Sigmoid colon (tissue), 4 donors: ENCODE results near the gene PRDM11.

Experiments used
- CTCF ChIP-seq, 4 experiments: fragments of 450-650 bp in 3 of 4; fragments of 200-600 bp in 1 of 4; IDR thresholded peaks; one replicate each; pipeline ENCODE4 v1.5.1; 2016 to 2019; ENCODE audit warnings: antibody characterized with exemption in 4 of 4, mild to moderate bottlenecking in 3 of 4, moderate library complexity in 2 of 4
- EP300 ChIP-seq, 4 donors: sonication (generic); formaldehyde crosslinking; IDR thresholded peaks; one replicate each; pipeline ENCODE4 v1.6.1; 2017; ENCODE audit warnings: antibody characterized with exemption in 4 of 4
- POLR2AphosphoS5 ChIP-seq, 4 donors: sonication (generic); formaldehyde crosslinking; IDR thresholded peaks; one replicate each; pipeline ENCODE4 v1.6.1; 2017; ENCODE audit warnings: antibody characterized with exemption in 4 of 4

DNA sequence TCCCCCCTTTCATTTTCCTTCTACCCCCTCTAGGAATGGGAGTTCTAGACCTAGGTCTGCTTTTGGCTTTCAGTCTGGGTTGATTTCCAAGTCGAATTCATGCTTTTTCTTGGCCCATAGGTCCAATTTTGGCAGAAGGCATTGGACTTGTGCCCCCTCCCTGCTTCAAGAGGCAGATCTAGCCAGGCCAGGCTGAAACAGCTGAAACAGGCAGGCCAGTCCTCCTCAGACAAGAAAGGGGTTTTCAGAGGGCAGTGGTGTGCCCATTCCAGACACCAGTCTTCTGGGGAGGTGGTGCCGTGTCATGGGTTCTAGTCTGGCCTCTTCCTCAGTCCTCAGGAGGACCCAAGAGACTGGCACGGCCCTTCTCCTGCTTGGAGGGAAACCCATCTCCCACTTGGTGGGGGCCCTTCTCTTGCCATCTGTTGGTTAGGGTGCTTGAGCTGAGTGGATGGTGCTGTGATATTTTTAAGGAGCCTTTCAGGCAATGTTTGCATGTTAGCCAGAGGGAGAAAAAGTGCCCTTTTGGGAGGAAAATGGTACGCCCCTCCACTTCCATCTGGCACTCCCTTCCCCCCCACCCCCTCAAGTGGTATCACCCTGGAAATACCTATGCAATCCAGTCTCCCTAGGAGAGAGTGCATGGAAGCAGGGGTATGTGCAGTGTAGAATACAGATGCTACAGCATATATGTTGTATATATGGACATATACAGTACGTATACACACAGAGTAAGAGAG is 86.1 kb downstream of the PRDM11 start:
- TF ChIP-seq CTCF (IDR thresholded peaks at IDR 0.05): no peak
- TF ChIP-seq EP300 (IDR thresholded peaks at IDR 0.05): no peak
- TF ChIP-seq POLR2AphosphoS5 (IDR thresholded peaks at IDR 0.05): no peak
